Neural cell (in vitro differentiated cells): Measurements from ENCODE around the gene FBXO21.

Experiments
- EP300 ChIP-seq: fragments of 450-650 bp; conservative IDR thresholded peaks from 2 replicates; pipeline ENCODE4 v1.6.1; 2014; ENCODE audit warnings: antibody characterized with exemption, mild to moderate bottlenecking, moderate library complexity; ENCODE audit not compliant: poor library complexity, severe bottlenecking
- POLR2AphosphoS5 ChIP-seq: IDR thresholded peaks from 2 replicates; pipeline ENCODE4 v1.6.1; 2012
- RAD21 ChIP-seq: fragments of 450-650 bp; conservative IDR thresholded peaks from 2 replicates; pipeline ENCODE4 v1.6.1; 2014; ENCODE audit warnings: antibody characterized with exemption, mild to moderate bottlenecking, moderate library complexity
- SMC3 ChIP-seq: fragments of 450-650 bp; conservative IDR thresholded peaks from 2 replicates; pipeline ENCODE4 v1.6.1; 2014; ENCODE audit warnings: antibody characterized with exemption, mild to moderate bottlenecking, moderate library complexity; ENCODE audit not compliant: poor library complexity
- TF ChIP-seq, protein P1 (sequence below): fragments of 450-650 bp; IDR thresholded peaks from 2 replicates; pipeline ENCODE4 v1.5.1; 2014; ENCODE audit warnings: antibody characterized with exemption, mild to moderate bottlenecking, moderate library complexity; ENCODE audit not compliant: poor library complexity, severe bottlenecking

DNA sequence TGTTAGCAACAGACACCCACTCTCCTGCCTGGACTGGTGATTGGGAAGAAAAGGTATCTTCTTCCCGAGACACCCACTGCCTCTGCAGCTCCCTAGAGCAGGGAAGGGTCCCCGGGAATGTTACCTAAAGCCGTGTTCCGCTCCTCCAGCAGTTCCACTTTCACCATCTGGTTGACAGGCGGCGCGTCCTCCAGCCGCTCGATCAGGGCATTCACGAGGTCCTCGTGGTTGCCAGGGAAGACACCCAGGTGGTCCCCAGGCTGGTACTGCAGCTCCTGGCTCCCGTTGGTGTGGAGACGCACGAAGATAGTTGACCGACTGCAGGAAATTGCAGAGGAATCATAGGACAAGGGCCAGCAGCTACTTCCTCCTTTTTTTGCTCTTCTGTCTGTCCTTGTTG, 44.2 kb upstream of the FBXO21 start:
- TF ChIP-seq, protein P1, sequence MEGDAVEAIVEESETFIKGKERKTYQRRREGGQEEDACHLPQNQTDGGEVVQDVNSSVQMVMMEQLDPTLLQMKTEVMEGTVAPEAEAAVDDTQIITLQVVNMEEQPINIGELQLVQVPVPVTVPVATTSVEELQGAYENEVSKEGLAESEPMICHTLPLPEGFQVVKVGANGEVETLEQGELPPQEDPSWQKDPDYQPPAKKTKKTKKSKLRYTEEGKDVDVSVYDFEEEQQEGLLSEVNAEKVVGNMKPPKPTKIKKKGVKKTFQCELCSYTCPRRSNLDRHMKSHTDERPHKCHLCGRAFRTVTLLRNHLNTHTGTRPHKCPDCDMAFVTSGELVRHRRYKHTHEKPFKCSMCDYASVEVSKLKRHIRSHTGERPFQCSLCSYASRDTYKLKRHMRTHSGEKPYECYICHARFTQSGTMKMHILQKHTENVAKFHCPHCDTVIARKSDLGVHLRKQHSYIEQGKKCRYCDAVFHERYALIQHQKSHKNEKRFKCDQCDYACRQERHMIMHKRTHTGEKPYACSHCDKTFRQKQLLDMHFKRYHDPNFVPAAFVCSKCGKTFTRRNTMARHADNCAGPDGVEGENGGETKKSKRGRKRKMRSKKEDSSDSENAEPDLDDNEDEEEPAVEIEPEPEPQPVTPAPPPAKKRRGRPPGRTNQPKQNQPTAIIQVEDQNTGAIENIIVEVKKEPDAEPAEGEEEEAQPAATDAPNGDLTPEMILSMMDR, result no peak
- no peak for TF ChIP-seq EP300
- TF ChIP-seq RAD21, result no peak
- no peak for TF ChIP-seq POLR2AphosphoS5
- no peak for TF ChIP-seq SMC3
